MM.1S (cell line): ENCODE results near the gene UBE2E2.
A peak's percentile ranks its signal among the peaks of the same experiment; 100 is the strongest.

Source experiments
- DNase-seq: peaks from one replicate; pipeline ENCODE4 v3.0.0-alpha.2; 2015
- H2AFZ ChIP-seq: fragments of 300-600 bp; sonication (generic); 2 replicates; pipeline ENCODE4 v1.6.0; 2016; ENCODE audit warnings: antibody characterized with exemption, low read length
- H3F3A ChIP-seq: fragments of 300-600 bp; sonication (generic); 2 replicates; pipeline ENCODE4 v1.6.1; 2016; ENCODE audit warnings: mild to moderate bottlenecking, antibody characterized with exemption, low read length, moderate library complexity, mixed read lengths; ENCODE audit not compliant: insufficient read depth
- H3K27ac ChIP-seq: fragments of 300-600 bp; sonication (generic); 2 replicates; pipeline ENCODE4 v1.5.1; 2016; ENCODE audit warnings: mild to moderate bottlenecking, low read length
- H3K27me3 ChIP-seq: fragments of 300-600 bp; sonication (generic); replicated peaks from 2 replicates; pipeline ENCODE4 v1.6.0; 2016; ENCODE audit warnings: low read length; ENCODE audit not compliant: insufficient read depth
- H3K36me3 ChIP-seq: fragments of 300-600 bp; sonication (generic); replicated peaks from 2 replicates; pipeline ENCODE4 v1.6.1; 2016; ENCODE audit warnings: mild to moderate bottlenecking, low read length, mixed read lengths; ENCODE audit not compliant: insufficient read depth
- H3K4me1 ChIP-seq: fragments of 300-600 bp; sonication (generic); 2 replicates; pipeline ENCODE4 v1.6.1; 2016; ENCODE audit warnings: low read length, mixed read lengths
- H3K4me2 ChIP-seq: fragments of 300-600 bp; sonication (generic); 2 replicates; pipeline ENCODE4 v1.6.0; 2016; ENCODE audit warnings: low read depth, low read length
- H3K4me3 ChIP-seq: fragments of 300-600 bp; sonication (generic); 2 replicates; pipeline ENCODE4 v1.5.1; 2016; ENCODE audit warnings: low read length, mixed read lengths
- H3K79me2 ChIP-seq: fragments of 300-600 bp; sonication (generic); 2 replicates; pipeline ENCODE4 v1.6.1; 2016; ENCODE audit warnings: mixed run types, low read length, mixed read lengths
- H3K9ac ChIP-seq: fragments of 300-600 bp; sonication (generic); 2 replicates; pipeline ENCODE4 v1.6.1; 2016; ENCODE audit warnings: low read length, mixed read lengths
- H3K9me2 ChIP-seq: fragments of 300-600 bp; sonication (generic); replicated peaks from 2 replicates; pipeline ENCODE4 v1.6.1; 2016; ENCODE audit warnings: mild to moderate bottlenecking, low read length, mixed read lengths; ENCODE audit not compliant: insufficient read depth
- H3K9me3 ChIP-seq: fragments of 300-600 bp; sonication (generic); replicated peaks from 2 replicates; pipeline ENCODE4 v1.6.1; 2016; ENCODE audit warnings: mild to moderate bottlenecking, low read length, mixed read lengths; ENCODE audit not compliant: insufficient read depth
- H4K20me1 ChIP-seq: fragments of 300-600 bp; sonication (generic); 2 replicates; pipeline ENCODE4 v1.6.1; 2016; ENCODE audit warnings: mild to moderate bottlenecking, low read length, moderate library complexity, mixed read lengths; ENCODE audit not compliant: insufficient read depth
- EZH2 ChIP-seq: fragments of 300-600 bp; sonication (generic); optimal IDR thresholded peaks from 2 replicates; pipeline ENCODE3; 2017; ENCODE audit warnings: low read depth, mild to moderate bottlenecking, antibody characterized with exemption, low read length, mixed read lengths
- EZH2phosphoT487 ChIP-seq: fragments of 300-600 bp; sonication (generic); IDR thresholded peaks from 2 replicates; pipeline ENCODE4 v1.6.1; 2018; ENCODE audit warnings: antibody characterized with exemption, low read length
- TF ChIP-seq, protein P1 (sequence below): fragments of 300-600 bp; sonication (generic); IDR thresholded peaks from 2 replicates; pipeline ENCODE4 v1.5.1; 2016; ENCODE audit warnings: antibody characterized with exemption, low read length, mixed read lengths

UBE2E2 gene

DNA sequence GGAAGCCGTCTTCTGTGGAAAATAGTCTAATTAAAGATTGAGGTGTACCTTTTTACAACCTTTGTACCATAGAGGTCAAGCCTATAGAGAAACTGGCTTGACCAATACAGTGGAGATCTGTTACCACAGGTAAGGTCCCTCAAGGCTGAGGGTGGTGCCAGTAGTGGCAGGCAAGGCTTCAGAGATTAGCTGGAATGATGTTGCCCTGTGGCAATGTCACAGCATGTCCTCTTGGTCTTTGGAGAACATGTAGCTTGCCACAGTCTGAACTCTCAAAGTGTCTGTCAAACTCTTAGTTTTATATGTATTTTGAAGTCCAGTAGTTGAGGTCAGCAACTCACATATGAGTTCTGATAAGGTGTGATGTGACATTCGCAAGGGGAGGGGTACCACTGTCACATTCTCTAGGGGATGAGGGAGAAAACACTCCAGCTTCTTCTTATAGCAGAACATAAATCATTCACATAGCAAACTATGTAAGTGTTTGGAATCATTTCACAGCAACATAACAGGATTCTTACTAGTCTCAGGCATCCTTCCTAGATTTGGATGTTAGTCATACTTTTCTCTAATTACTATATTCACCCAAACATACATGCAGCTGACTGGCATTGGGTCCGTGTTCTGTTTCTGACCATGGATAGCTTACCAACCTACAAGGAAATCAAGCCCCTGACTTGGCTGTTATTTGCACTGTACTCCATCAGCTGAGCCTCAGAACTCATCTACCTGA, 173.6 kb downstream of the UBE2E2 start:
- Histone ChIP-seq H3K4me3 (no peak overlapping the region), H4K20me1 (no peaks in the 10 kb centered on the region), H2AFZ (no peak overlapping the region), H3K27ac (peak overlapping the region; percentile 0; the same call in 1 of the 2 replicates), H3K4me1 (peaks cover 22% of the 10 kb centered on the region), H3K36me3 (no peaks in the 10 kb centered on the region), H3K9me2 (no peaks in the 10 kb centered on the region), H3K4me2 (peak overlapping the region; percentile 64; the same call in 1 of the 2 replicates), H3K27me3 (no peaks in the 10 kb centered on the region), H3K9me3 (no peaks in the 10 kb centered on the region), H3K9ac (no peak overlapping the region), H3K79me2 (peaks cover 27% of the 10 kb centered on the region), H3F3A (0 out of 2 replicates have a peak, but pooled peaks cover 5% of the 10 kb centered on the region)
- TF ChIP-seq EZH2 (no peak), EZH2phosphoT487 (no peak)
- TF ChIP-seq, protein P1, sequence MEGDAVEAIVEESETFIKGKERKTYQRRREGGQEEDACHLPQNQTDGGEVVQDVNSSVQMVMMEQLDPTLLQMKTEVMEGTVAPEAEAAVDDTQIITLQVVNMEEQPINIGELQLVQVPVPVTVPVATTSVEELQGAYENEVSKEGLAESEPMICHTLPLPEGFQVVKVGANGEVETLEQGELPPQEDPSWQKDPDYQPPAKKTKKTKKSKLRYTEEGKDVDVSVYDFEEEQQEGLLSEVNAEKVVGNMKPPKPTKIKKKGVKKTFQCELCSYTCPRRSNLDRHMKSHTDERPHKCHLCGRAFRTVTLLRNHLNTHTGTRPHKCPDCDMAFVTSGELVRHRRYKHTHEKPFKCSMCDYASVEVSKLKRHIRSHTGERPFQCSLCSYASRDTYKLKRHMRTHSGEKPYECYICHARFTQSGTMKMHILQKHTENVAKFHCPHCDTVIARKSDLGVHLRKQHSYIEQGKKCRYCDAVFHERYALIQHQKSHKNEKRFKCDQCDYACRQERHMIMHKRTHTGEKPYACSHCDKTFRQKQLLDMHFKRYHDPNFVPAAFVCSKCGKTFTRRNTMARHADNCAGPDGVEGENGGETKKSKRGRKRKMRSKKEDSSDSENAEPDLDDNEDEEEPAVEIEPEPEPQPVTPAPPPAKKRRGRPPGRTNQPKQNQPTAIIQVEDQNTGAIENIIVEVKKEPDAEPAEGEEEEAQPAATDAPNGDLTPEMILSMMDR = no peak
- DNase-seq = no peak

DNA sequence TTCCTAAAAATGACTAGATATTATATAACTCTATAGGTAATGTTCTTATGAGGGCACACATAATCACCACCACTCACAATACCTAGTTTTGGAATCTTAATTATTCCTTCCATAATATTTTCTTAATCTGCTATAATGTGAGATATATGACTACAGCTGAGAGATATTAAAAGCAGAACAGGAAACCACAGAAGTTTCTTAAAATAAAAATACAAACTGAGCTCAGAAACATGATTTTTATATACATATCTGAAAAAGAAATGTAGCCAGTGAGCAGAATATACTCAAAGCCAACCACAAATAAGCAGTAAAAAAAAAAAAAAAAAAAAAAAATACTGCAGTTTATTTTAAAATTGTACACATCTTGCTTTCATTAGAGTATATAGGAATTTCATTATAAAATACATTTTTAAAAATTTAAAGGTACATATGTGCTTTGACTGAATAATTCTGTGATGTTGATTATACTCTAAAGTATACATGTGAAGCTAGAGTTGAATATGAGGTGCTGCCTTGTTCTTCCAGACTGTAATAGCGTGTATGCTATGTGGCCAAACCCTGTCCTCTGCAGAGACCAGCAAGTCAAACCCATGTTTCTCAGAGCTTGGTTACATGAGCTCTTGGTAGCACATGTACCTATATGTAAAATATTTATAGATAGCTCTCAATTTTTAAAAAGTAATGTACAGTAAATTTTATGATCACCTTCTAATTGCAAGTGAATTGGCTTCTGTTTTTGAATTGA, 175.0 kb downstream of the UBE2E2 start:
- H3F3A ChIP-seq = 0 out of 2 replicates have a peak, but pooled peaks cover 5% of the 10 kb centered on the region
- peaks cover 28% of the 10 kb centered on the region for H3K79me2 ChIP-seq
- no peaks in the 10 kb centered on the region for H4K20me1 ChIP-seq
- H3K27me3 ChIP-seq = no peaks in the 10 kb centered on the region
- H3K36me3 ChIP-seq = no peaks in the 10 kb centered on the region
- TF ChIP-seq EZH2phosphoT487 (no peak), EZH2 (no peak)
- TF ChIP-seq, protein P1 = no peak
- H3K4me2 ChIP-seq = peak overlapping the region; percentile 64
- H3K4me1 ChIP-seq = peaks cover 22% of the 10 kb centered on the region
- DNase-seq = peak; percentile 48
- no peaks in the 10 kb centered on the region for H3K9me3 ChIP-seq
- H3K27ac ChIP-seq = peak overlapping the region; percentile 18; the same call in 1 of the 2 replicates
- no peaks in the 10 kb centered on the region for H3K9me2 ChIP-seq
- H3K9ac ChIP-seq = peak overlapping the region; percentile 6; the same call in 1 of the 2 replicates
- peak overlapping the region; percentile 28; the same call in 1 of the 2 replicates for H3K4me3 ChIP-seq
- no peak overlapping the region for H2AFZ ChIP-seq

DNA sequence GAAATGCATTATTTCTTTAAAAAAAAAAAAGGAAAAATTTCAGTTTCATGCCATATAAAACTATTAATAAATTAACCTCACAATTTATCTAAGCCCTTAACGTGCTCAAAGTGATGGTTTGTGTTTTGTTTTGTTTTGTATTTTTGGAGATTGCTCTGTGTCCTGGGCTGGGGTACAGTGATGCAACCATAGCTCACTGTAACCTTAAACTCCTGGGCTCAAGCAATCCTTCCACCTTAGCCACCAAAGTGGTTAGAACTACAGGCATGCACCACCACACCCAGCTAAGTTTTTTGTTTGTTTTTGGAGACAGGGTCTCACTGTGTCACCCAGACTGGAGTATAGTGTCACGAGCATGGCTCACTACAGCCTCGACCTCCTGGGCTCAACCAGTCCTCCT, 180.7 kb downstream of the UBE2E2 start:
- no peak overlapping the region for H3K4me2 ChIP-seq
- H3K27ac ChIP-seq = no peak overlapping the region
- peaks cover 1% of the 10 kb centered on the region; the same call in 1 of the 2 replicates for H3K4me1 ChIP-seq
- H2AFZ ChIP-seq = no peak overlapping the region
- H3K9me2 ChIP-seq = no peaks in the 10 kb centered on the region
- H3K79me2 ChIP-seq = peaks cover 44% of the 10 kb centered on the region
- no peaks in the 10 kb centered on the region for H3F3A ChIP-seq
- no peaks in the 10 kb centered on the region for H3K9me3 ChIP-seq
- H3K27me3 ChIP-seq = no peaks in the 10 kb centered on the region
- no peaks in the 10 kb centered on the region for H3K36me3 ChIP-seq
- DNase-seq = no peak
- no peak overlapping the region for H3K4me3 ChIP-seq
- H4K20me1 ChIP-seq = no peaks in the 10 kb centered on the region
- no peak overlapping the region for H3K9ac ChIP-seq
- no peak for TF ChIP-seq EZH2
- TF ChIP-seq, protein P1 = no peak
- no peak for TF ChIP-seq EZH2phosphoT487
